ENCODE data around the gene PLAAT5.

PLAAT5 gene

GRCh38 chr11:63521896-63522295 is 30.9 kb upstream of the PLAAT5 start:
- TF ChIP-seq ZFX (IDR thresholded peaks at IDR 0.05): no peak
- TF ChIP-seq, protein P1, sequence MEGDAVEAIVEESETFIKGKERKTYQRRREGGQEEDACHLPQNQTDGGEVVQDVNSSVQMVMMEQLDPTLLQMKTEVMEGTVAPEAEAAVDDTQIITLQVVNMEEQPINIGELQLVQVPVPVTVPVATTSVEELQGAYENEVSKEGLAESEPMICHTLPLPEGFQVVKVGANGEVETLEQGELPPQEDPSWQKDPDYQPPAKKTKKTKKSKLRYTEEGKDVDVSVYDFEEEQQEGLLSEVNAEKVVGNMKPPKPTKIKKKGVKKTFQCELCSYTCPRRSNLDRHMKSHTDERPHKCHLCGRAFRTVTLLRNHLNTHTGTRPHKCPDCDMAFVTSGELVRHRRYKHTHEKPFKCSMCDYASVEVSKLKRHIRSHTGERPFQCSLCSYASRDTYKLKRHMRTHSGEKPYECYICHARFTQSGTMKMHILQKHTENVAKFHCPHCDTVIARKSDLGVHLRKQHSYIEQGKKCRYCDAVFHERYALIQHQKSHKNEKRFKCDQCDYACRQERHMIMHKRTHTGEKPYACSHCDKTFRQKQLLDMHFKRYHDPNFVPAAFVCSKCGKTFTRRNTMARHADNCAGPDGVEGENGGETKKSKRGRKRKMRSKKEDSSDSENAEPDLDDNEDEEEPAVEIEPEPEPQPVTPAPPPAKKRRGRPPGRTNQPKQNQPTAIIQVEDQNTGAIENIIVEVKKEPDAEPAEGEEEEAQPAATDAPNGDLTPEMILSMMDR (conservative IDR thresholded peaks at IDR 0.05): no peak
- no peak overlapping the region for H3K27ac ChIP-seq

DNA sequence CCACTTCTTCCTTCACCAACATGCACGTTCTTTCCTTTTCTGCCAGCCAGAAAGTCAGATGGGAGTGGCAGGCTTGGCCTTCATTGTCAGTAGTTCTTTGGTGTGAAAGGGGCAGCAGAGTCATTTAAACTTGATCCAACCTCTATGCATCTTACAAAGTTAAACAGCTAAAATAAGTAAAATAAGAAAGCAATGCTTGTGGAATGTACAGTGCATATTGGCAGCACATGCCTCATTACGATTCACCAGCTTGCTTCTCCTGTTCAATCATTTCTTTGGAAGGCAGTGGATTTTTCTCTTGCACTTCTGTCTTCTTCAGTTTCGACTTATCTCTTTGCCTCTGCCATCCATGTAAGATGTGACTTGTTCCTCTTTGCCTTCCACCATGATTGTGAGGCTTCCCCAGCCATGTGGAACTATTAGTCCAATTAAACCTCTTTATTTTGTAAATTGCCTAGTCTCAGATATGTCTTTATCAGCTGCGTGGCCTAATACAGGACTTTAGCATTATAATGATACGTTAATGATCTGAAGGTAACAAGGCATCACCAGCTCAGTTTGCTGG is 29.7 kb upstream of the PLAAT5 start:
- no peak overlapping the region for H3K27ac ChIP-seq
- no peak for TF ChIP-seq ZFX (IDR thresholded peaks at IDR 0.05)
- TF ChIP-seq, protein P1 (conservative IDR thresholded peaks at IDR 0.05): no peak

DNA sequence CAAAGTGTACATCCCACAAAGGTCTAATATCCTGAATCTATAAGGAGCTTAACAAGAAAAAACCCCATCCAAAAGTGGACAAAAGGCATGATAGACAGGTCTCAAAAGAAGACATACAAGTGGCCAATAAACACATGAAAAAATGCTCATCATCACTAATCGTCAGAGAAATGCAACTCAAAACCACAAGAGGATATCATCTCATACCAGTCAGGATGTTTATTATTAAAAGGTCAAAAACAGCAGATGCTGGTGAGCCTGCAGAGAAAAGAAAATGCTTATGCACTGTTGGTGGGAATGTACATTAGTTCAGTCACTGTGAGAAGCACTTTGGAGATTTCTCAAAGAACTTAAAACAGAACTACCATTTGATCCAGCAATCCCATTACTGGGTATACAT is 27.6 kb upstream of the PLAAT5 start:
- H3K27ac ChIP-seq: no peak overlapping the region
- TF ChIP-seq, protein P1 (conservative IDR thresholded peaks at IDR 0.05): no peak
- no peak for TF ChIP-seq ZFX (IDR thresholded peaks at IDR 0.05)

DNA sequence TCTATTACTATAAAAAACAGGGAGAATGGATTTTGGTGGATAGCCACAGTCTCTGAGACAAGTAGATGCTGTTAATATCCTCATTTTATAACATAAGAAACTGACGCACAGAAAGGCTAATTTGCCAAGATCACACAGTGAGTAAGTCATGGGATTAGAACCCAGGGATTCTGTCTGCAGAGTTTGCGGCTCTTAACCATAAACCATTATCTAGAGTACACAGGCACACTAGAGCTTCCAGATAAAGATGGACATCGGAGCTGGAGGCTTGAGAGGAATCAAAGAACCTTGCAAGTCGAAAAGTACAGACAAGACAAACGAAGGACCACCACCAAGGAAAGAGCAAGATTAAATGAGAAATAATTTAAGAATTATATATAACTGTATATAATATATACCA is 26.2 kb upstream of the PLAAT5 start:
- TF ChIP-seq ZFX (IDR thresholded peaks at IDR 0.05): no peak
- TF ChIP-seq, protein P1 (conservative IDR thresholded peaks at IDR 0.05): no peak
- no peak overlapping the region for H3K27ac ChIP-seq

DNA sequence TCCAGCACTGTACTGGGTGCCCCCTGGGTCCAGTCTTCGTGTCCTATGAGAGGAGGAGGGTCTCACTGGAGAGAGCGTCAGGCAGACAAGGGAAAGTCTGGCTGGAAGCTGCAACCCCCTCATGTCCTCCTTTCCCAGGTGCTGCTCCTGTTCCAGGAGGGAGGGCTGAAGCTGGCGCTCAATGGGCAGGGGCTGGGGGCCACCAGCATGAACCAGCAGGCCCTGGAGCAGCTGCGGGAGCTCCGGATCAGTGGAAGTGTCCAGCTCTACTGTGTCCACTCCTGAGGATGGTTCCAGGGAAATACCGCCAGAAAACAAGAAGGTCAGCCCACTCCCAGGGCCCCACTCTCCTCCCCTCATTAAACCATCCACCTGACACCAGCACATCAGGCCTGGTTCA is 25.1 kb upstream of the PLAAT5 start:
- no peak overlapping the region for H3K27ac ChIP-seq
- TF ChIP-seq ZFX (IDR thresholded peaks at IDR 0.05): no peak
- TF ChIP-seq, protein P1 (conservative IDR thresholded peaks at IDR 0.05): no peak

- H3K27ac ChIP-seq: no peak overlapping the region
- TF ChIP-seq ZFX (IDR thresholded peaks at IDR 0.05): no peak
- TF ChIP-seq, protein P1 (conservative IDR thresholded peaks at IDR 0.05): no peak
Measured at GRCh38 chr11:63512816-63513215, 21.8 kb upstream of the PLAAT5 start.

GRCh38 chr11:63511048-63511748 is 20.2 kb upstream of the PLAAT5 start:
- no peak overlapping the region for H3K27ac ChIP-seq
- TF ChIP-seq, protein P1 (conservative IDR thresholded peaks at IDR 0.05): no peak
- no peak for TF ChIP-seq ZFX (IDR thresholded peaks at IDR 0.05)

Data from C4-2B (cell line).